ENCODE data around the gene PDE6C.
"Not testable (repeated sequence)": the region's sequence is repeated elsewhere in the genome, so short reads cannot be mapped to it uniquely, and the experiment has no call there.

Gene PDE6C

DNA sequence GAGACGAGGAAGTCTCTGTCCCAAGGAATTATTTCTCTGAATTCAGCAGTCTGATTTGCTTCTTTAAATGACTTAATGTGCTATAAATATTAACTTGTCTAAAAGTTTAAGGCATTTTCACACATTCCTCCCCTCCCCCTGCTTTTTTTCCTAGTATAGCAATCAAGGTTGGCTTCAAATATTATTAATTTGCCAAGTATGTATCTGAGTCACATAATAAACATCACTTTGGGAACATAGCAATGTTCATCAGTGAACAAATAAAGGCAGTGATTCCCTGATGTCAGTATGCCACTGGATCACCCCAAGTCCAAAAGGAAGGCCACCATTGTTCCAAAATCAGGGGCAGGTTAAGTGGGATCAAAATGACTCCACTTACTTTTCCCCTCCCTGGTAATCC lies 40.5 kb downstream of the PDE6C start:
- DNase-seq, result no peak

DNA sequence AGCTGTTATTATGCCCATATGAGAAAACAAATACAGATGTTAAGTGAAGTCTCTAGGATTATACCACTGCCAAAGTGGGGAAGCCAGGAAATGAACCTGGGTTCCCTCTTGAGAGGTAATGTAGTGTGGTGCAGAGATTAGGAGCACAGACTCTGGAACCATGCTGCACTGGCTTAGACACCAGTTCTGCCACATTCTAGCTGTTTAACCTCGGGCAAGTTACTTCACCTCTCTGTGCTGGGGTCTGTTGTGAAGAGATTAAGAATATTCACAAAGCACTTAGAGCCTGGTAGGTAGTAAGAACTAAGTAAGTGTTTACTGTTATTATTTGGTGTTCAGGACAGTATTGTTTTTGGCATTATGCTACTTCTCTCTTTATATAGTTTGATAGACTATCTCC lies 41.9 kb downstream of the PDE6C start:
- DNase-seq, result no peak

DNA sequence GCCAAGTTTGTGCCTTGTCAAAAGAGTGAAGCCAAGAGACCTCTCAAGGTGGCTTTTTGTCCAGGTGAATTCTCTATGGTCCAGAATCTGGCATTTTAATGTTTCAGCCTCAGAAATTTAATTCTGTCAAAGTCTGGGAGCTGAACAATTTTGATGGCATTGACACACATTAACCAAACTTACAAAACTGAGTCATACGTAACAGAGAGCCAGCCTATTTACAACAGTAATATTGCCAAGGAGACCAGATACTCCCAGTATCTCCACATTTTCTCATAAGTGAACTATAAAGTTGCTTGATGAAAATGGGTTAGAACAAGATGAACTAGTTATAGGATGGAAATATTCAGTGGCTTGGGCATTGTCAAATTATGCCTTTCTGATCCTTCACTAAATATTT lies 43.8 kb downstream of the PDE6C start:
- no peak for DNase-seq

DNA sequence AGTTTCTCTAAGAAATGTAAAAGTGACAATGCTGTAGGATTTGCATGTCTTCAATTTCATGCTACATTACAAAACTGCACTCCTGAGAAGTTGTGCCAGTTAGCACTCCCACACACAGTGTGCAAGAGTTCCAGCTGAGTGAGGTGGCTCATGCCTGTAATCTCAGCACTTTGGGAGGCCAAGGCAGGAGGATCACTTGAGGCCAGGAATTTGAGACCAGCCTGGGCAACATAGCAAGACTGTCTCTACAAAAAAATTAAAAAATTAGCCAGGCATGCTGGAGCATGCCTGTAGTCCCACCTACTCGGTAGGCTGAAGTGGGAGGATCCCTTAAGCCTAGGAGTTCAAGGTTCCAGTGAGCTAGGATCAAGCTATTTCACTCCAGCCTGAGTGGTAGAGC lies 45.4 kb downstream of the PDE6C start:
- DNase-seq, result no peak

DNA sequence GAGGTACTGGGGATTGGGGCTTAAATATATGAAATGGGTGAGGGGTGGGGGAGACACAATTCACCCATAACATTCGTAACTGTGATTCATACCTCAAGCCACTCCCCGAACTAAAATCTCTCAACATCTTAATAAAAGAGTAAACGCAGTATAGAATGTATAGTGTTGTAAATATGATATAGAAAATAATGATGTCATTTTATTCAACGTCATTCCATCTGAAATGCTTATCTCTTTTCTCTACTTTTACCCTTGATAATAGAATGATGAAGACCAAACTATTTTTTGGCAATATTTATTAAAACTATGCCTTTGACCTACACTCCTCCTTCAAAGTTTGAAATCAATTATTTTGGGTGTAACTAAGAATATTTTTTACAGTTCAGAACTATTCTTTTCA lies 53.7 kb downstream of the PDE6C start:
- no peak for DNase-seq

DNA sequence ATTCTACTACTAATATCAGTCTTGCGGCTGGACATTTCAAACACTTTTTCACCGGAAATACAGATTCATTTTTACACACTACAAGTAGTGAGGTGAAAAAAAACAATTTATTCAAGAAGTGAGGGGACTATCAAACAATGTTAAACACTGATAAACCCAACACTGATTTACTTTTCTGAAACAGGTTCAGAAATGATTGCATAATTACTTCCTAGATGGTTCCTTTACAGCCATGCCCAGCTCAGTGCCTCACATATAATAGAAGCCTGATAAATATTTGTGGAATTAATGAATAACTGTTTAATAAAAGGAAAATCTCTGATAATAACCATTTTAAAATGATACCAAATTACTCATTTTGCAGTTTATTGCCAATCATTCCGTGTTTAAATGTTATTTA lies 55.5 kb downstream of the PDE6C start:
- no peak for DNase-seq

DNA sequence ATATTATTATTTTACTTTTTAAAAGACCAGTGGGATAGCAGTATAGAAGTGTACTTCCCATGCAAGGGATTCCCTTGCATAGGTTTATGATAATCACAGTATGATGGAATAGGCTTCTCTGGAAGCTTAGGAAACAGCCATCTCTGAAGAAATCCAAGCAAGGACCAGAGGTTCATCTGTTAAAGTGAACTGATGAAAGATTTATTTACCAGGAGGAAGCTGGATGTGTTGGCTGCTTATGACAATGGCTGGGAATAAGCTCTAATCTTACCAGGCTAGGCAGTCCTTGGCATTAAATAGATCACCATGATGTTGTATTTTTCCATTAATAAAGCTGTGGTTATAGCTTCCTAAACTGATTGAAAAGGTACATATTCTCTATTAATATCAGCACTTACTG lies 58.0 kb downstream of the PDE6C start:
- DNase-seq, result no peak

DNA sequence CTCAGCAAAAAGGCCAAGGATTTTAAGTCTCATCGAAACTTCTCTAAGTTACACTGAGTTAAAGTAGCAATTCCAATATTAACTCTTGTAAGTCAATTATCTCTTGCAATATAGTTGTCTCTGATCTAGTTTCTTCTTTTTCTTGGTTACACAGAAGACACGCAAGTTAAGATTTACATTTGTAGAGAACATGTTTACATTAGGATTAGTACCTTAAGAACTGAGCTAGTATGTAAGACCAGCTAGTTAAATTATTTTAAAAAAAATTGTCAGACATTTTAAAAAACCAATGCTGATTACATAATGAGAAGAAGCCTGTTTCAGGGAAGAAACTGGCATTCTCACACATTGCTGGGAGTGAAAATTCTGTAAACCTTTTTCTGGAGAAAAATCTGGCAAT lies 58.7 kb downstream of the PDE6C start:
- DNase-seq, result no peak

DNA sequence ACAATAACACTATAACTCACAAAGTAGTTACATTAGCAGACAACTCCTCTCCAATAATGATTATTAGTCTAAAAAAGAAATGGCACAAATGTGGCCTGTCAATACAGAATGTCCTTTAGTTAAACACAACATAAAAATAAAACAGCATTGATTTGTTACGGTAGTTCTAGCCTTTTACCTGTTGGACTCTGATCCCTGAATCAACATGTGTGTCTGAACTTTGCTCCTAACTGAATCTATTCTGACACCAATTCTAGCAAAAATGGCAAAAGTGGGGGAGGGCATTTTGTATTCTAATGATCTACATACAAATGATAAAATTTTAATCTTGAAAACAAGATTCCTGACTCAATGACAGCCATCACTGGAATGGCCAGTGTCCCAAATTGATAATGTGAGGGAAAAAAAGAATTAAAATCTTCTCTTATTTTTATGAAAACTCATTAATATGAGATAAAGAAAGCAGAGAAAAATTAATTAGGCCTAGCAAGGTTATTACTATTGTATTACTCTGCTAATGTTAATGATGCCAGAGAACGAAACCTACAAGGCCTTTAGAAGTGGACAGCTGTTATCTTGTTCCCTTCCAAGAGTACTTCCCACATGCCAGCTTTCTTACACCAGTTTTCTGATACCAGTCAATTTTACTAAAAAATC lies 59.8 kb downstream of the PDE6C start:
- DNase-seq, result no peak

DNA sequence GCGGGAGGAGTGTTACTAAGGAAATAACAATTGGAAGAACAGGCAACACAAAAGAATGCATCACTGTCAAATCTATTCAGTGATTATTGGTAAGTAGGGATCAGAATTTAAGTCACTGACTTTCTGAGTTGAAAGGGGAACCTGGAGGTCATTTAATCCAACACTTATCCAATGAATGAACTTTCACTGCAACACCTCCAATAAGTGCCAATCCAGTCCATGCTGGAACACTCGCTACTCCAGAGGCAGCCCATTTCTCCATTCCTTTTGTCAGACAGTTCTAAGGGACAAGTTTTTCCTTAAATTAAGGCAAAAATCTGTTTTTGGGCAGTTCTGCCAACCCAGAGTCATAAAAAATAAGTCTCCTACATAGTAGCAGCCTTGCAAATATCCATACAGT lies 60.6 kb downstream of the PDE6C start:
- no peak for DNase-seq

DNA sequence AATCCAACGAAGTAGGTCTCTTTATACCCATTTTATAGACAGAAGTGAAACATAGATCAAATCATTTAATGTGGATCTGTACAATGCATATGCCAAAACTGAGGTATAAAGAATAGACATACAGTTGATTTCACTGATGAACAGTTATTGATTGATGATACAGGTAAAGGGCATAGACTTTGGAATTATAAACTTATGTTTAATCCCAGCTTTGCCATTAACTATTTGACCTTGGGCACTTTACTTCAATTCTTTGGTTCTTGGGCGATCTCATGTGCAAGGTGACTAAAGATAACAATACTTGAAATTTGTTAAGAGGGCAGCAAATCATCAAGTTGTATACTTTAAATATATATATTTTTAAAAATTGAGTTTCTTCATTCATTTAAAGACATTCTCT lies 61.5 kb downstream of the PDE6C start:
- no peak for DNase-seq

DNA sequence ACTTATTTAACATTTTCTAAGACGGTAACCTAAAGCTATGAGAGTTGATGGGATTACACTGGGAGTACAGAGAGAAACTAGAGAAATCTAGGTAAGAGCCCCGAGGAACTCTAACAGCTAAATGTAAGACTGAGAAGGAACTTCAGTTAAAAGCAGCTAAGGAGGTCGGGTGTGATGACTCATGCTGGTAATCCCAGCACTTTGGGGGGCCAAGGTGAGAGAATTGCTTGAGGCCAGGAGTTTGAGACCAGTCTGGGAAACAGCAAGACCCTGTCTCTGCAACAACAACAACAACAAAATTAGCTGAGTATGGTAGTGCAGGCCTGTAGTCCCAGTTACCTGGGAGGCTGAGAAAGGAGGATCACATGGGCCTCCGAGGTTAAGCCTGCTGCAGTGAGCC lies 66.0 kb downstream of the PDE6C start:
- DNase-seq, result no peak

DNA sequence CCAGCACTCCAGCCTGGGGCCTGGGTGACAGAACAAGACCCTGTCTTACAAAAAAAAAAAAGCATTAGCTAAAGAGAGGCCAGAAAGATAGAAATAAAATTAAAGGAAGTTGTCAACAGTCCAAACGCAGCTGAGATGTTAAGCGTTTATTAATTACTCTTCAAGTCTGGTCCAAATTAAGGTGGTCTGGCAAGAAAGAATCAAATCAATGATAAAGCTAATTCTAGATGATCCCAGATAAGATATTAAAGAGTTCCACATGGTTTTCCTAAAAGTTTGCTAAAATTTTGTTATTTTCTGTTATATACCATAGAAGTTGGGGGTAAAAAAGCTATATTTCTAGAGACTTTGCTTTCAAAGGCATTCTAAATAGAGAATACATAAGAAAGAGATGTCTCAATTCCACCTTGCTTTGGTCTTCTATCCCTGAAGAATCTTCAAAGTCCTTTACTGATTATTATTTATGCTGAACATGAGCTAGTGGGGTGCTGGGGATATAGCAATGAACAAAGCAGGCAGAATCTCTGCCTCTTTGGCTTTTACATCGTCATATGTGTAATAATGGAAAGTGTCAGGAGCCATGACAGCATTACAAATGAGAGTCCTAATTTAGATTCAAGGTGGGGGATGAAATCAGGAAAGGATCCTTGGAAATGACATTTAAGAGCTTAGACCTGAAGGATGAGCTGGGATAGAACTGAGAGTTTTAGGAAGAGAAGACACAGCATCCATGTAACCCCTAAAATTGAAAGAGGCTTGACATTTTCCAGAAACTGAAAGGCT lies 66.7 kb downstream of the PDE6C start:
- no peak for DNase-seq

DNA sequence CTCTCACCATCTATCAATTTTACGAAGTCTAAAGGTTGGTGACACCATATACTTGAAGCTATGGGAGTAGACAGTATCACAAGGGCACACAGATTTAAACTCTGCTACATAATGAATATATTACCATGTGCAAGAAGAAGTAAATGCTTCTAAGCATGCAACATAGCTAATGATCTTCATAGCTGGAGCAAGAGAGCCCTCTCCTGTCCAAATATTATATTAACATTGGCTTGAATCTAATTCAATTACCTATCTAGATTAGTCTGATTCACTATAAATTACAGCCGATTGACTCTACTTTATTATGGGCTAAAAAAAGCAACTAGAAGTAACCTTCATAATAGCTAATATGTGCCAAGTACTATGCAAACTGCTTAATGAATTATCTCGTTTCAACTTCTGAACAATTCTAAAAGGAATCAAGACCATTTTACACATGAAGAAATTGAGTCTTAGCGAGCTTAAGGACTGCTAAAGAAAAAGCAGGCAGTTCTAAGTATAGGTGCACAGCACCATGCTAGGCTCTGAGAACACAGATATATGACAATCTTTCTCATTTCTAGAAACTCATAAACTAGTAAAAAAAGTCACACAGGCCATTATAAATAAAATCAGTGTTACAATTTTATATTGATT lies 68.2 kb downstream of the PDE6C start:
- no peak for DNase-seq

DNA sequence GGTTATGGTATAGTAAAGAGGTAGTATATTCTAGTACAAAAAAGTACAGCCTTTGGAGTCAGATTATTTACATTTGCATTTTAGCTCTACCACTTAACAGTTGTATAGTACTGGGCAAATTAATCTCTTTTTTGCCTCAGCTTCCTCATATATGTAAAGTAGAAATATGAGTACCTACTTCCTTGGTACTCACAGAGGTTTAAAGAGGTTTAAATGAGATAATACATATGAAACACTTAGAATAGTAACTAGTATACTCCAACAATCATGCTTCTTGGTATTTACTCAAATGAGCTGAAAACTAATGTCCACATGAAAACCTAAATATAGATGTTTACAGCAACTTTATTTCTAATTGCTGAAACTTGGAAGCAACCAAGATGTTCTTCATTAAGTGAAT lies 75.4 kb downstream of the PDE6C start:
- no peak for DNase-seq

DNA sequence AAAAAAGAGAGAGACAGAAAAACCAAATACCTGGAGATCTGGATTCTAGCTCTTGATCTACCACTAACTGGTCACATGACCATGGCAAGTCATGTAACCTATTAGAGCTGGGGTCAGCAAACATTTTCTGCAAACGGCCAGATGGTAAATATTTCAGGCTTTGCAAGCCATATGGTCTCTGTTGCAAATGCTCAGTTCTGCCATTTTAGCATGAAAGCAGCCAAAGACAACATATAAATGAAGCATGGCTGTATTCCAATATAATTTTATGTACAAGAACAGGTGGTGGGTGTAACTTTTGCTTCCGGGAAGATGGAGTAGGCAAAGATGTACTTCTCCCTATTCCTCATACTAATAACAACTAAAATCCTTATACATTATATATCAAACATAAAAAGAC lies 83.4 kb downstream of the PDE6C start:
- DNase-seq, result no peak

DNA sequence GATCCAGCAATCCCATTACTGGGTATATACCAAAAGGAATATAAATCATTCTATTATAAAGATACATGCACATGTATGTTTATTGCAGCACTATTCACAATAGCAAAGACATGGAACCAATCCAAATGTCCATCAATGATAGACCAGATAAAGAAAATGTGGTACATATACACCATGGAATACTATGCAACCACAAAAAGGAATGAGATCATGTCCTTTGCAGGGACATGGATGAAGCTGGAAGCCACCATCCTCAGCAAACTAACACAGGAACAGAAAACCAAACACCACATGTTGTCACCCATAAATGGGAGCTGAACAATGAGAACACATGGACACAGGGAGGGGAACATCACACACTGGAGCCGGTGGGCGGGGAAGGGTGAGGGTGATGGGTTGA lies 84.2 kb downstream of the PDE6C start:
- DNase-seq, result not testable (repeated sequence)

DNA sequence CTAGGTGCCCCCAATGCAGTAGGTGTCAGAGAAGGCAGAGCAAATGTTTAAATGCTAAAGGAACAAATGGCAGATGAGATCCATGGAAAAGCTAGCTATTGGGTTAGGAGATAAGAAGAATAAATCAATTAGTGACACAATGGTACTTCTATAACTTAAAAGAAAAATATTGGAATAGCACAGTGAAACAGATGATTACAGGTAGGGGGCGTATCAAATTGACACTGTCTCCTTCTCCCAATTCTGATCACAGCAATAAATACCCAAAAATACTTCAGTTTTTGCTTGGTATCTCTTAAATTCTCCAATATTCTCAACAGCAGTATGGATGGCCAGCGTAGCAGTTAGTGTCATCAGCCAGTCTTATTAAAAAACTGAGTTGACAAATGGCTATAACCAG lies 84.9 kb downstream of the PDE6C start:
- no peak for DNase-seq

DNA sequence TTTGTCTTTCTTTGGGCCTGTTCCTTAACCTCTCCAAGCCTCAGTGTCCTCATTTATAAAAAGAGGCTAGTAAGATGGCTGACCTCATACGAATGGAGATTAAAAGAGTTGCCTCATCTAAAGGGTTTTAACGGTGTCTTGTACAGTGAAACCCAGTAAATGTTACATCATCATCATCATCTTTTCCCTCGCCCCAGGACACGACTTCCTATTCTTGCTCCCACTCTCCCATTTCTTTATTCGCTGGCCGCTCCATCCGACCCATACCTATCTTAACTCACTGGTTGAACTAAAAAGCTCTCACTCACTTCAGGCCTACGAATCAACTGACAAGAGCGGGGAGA lies 89.5 kb downstream of the PDE6C start:
- DNase-seq, result no peak

DNA sequence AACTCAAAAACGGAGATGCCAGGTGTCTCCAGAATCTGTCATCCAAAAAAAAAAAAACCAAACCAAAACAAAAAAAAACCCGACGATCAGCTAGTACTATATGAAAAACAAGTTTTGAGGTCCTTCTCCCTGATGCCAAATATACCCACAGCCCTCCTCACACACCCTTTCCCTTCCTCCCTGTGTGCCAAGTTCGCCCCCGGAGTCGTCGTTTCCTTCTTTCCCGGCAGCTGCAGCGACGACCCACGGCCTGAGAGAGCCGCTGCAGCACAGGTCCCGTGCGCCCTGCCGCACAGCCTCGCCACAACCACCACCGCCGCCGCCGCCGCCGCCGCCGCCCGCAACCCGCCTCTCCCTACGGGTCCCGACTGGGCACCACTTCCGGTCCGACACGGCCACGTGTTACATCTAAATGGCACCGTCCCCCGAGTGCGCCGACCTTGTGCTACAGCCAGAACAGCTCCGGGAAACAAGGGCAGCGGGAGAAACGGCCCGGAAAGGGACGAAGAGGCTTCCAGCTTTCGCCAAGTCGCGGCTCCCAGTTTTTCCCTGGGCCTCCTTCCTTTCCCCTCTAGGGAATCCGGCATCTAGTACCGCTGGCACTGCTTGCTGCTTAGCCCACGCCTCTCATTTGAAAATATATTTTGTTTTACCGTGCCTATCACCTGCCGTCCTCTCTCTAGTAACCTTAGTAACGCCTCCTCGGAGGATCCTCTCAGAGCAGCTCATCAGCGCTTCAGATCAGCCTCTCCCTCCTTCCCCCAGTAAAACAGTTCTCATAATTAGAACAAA lies 90.1 kb downstream of the PDE6C start, which contains the start of gene FRA10AC1:
TSS of gene FRA10AC1 (minus strand) at position 383 of the 792 bp plus-strand sequence. CDS start 2,486 bp downstream, outside the sequence.
- DNase-seq, result peak; percentile 86

DNA sequence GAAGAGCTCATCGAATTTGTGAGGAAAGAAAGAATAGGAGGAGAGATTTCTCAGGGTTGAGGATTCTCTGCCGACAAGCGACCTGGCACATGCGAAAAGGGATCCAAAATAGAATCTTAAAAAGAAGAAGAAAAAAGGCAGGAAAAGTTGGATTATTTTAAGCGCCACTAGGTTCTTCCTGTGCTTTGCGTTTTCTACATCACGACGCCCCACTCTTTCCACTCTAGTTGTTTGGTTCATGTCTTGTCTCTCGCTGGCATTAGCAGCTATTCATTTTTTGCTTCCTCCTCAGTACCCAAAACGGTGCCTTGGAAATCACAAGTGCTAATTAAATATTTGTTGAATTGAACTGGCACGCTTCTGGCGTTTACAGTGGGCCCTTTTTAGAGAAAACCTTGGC lies 90.7 kb downstream of the PDE6C start:
- DNase-seq, result peak; percentile 1

DNA sequence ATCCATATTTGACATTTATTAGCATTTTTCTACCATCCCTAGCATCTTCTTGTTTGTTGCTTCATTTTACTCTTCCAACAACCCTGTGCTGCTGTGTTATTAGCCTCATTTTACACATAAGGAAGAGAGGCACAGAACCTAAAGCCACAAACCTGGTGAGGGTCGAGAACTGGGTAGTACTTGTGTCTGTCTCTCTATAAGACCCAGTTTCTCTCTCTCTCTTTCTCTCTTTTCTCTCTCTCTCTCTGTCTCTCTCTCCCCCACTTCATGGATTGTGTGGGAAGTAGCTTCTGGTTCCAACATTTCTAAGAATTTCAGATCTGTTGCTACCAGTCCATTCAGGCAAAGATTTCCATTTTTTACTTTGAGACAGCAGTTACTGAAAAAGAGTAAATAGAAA lies 91.5 kb downstream of the PDE6C start:
- DNase-seq, result no peak

DNA sequence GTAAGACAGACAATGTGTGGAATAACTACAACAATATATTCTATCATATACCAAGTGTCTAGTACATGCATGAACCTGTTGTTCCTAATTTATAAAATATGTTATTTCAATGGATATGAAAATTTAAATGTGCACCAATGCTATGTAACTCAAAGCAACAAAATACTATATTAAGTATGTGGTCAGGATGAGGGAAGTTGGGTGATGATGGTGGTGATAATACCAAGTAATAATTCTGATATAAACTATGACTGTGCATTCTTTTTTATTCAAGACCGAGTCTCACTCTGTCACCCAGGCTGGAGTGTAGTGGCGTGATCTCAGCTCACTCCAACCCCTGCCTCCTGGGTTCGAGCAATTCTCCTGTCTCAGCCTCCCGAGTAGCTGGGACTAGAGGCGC lies 92.1 kb downstream of the PDE6C start:
- DNase-seq, result no peak

DNA sequence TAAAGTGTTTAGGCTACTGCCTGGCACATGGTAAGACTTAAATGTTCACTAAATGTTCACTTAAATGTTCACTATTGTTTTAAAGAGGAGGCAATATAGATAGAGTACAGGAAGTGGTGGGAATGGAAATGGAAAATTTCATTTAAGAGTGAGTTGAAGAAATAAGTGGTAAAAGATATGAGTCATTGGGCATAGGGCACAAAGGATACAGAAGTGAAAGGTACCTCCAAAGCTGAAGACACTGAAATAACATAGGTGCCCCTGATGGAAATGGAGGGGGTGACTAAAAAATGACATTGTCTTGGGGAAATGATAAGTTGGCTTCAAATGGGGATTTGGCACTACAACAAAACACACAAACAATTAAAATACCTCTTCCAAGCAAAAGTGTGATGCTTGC lies 95.3 kb downstream of the PDE6C start:
- no peak for DNase-seq

Measured in activated CD4-positive, alpha-beta T cell treated with anti-CD3 and anti-CD28 coated beads, Interleukin-2, amount 50 U/mL, for 1 hour (primary cell).